Measurements from ENCODE around the gene CCDC148.

Gene CCDC148

DNA sequence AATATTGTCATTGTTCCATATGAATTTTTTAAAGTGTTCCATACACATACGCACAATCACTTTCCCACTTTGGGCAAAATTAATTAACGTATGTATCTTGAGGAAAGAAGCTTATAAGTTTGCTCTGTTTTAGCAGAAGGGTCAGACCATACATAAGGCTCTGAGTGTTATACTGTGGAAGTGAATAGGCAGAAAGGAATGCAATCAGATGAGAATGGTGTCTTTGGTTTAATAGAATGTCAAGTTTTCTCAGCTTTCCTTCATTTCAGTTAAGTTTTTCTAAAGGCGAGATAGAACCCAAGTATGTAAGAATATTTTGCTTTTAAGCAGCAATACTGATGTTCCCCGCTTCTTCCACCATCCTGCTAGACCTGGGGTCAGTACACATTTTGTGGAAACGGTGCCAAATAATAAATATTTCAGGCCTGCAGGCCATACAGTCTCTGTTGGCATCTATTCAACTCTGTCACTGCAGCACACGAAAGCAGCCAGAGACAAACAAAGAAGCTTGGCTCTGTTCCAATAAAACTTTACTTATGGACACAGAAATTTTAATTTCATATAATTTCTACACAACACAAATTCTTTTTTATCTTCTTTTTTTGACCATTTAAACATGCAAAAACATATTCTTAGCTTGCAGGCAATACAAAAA lies 254.3 kb downstream of the CCDC148 start:
- DNase-seq: peak in 1 of 3 experiments; percentile 15

- DNase-seq: no peak
Observed at GRCh38 chr2:158199928-158200650, 256.5 kb downstream of the CCDC148 start.

DNA sequence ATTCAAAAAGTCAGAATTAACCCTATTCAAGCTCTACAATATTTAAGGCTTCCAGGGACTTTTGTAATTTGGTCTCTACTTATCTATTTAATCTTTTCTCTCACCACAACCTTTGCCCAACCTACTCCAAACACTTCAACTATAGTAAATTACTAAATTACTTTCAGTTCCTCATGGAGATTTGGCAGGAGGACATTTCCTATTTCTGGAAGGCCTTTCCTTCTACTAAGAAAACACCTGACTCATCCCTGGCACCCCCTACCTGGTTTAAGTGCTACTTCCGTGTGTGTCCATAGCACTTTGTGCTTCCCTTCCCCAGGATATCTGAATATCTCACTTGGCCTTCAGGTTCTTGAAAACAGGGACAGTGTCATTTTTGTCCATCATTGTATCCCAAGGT lies 258.6 kb downstream of the CCDC148 start:
- no peak for DNase-seq

DNA sequence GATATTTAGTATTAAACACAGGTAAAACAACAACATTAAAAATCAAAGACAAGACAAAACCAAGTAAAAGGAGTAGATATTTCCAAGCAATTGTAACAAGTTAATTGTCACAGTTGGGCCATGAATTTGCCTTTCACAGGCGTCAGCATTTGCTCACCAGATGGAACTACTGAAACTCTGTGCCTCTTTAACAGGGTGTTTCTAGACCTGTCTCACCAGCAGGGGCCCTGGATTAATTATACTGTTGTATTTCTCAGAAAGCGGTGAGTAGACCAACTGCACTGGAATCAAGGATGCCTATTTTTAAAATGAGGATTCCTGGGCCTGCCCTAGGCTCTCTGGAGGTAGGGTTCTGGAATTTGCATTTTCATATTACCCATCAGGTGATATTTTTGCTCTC lies 262.3 kb downstream of the CCDC148 start:
- DNase-seq: no peak

GRCh38 chr2:158192515-158193443 lies 263.8 kb downstream of the CCDC148 start:
- DNase-seq: no peak

DNA sequence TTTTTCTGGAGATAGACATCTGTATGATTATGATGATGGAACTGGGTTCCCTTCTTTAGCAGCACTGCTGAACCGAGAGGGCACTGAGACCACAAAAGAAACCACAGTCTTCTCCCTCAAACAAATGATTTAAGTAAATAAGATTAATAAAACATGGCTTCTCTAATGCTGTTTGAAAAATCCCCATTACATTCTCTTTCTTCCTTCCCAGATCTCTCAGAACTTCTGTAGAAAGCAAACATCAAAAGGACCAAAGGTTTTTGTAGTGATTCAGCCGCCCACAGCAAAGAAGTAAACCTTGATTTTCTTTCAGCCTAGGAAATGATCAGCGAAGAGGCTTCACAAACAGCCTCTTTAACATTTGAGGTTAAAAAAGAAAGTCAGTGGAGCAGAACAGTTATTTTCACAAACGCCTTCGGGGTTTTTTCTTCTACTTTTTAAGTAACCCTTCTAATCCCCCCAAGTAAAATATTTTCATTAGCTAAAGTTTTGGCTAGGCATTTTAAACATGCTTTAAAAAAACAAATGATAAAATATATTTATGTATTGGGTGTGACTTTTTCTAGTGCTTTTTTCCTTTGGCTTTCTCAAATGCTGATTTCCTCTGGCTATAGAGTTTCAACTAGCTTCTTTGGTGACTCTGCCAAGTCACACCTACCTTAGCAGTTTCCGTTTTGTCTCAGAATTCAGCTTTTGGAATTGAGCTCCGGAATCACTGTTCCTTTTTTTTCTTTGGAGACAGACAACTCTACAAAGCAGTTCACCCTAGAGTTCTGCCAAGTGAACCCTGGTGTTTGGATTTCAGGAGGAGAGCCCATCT lies 265.3 kb downstream of the CCDC148 start:
- DNase-seq: peak in 1 of 3 experiments; percentile 3

GRCh38 chr2:158189526-158189925 lies 267.0 kb downstream of the CCDC148 start:
- DNase-seq: peak in 1 of 3 experiments; percentile 5

- no peak for DNase-seq
Observed at GRCh38 chr2:158187908-158188307, 268.6 kb downstream of the CCDC148 start.

GRCh38 chr2:158184556-158185343 lies 271.8 kb downstream of the CCDC148 start:
- DNase-seq: no peak

- no peak for DNase-seq
Observed at GRCh38 chr2:158184001-158184400, 272.6 kb downstream of the CCDC148 start.

DNA sequence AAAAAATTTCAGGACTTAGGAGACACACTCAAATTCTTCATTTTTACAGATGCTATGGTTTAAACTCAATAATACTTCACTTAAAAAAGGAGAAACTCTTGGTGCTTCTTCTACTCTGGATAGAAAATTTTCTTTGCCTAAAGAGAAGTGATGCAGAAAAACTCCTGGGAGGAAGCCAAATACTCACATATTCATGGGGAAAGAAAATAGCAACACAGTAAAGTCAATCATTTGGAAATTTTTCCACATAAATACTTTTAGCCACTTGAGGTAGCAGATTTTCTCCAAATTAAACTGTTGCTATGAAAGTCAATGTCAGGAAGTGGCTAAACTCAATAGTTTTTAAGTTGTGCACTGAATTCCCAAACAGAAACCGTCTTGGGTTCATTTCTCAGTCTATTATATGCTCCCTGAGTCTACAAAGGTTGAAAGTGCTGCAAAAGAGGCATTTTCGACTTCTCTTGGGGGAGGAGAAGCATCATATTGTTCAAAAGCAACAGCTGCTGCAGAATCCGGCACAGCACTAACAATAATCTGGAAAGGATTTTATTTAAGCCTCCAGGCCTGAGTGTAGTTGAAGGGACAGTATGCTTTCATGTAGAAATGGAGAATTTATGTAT lies 273.8 kb downstream of the CCDC148 start:
- DNase-seq: no peak

DNA sequence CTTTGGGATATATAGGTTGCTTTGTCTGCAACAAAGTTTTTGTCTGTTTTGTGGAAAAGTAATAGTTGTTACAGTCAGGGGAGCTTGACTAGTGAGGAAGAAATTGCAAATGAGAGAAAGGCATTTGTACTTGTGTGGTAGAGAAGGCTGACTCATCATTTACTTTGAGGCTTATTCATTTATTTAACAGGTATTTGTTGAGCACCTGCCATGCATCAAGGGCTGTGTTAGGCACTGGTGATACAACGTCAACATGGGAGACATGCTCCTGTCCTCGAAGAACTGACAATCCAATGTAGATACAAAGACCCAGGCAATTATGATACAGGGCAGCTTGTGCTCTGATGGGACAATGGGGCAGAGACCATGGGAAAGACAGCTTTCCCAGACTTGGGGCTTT lies 275.4 kb downstream of the CCDC148 start:
- no peak for DNase-seq

DNA sequence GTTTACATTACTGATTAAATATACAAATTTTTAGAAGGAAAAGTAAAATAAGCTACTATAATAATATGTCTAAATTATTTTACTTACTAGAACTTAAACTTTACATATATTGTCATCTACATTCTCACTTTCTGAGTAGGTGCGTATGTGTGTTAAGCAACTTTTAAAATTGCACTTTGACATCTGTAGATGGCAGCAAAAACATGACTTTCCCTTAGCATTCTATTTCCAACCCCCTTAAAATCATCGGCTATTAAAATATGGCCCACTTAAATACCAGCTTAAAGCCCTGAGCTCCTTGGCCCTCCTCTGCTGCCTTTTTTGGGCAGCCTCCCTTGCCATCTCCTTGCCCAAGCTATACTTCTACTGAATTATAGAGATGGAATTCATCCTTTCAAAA lies 276.9 kb downstream of the CCDC148 start:
- DNase-seq: peak in 2 of 3 experiments; percentile 4 to 5

GRCh38 chr2:158178646-158179045 lies 277.9 kb downstream of the CCDC148 start:
- no peak for DNase-seq

DNA sequence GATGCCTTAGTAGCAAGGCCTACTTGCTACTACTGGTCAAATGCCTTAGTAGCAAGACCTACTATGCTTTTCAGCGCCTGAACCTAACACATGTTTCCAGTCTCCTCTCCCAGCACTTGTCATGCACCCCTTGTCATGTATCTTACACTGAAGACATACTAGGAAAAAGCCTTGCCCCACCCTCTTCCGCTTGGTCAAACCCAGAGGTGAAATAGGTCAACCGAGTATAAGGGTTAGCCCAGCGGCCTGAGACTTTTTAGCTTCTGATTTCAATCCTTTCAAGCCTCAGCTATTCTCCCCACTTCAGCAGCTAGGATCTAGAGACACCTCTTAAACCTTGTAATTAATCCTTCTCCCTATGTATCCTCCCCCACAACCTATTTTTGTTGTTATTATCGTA lies 281.6 kb downstream of the CCDC148 start:
- DNase-seq: no peak

GRCh38 chr2:158174495-158174894 lies 282.1 kb downstream of the CCDC148 start:
- DNase-seq: no peak

- DNase-seq: no peak
Observed at GRCh38 chr2:158172719-158173118, 283.8 kb downstream of the CCDC148 start.

DNA sequence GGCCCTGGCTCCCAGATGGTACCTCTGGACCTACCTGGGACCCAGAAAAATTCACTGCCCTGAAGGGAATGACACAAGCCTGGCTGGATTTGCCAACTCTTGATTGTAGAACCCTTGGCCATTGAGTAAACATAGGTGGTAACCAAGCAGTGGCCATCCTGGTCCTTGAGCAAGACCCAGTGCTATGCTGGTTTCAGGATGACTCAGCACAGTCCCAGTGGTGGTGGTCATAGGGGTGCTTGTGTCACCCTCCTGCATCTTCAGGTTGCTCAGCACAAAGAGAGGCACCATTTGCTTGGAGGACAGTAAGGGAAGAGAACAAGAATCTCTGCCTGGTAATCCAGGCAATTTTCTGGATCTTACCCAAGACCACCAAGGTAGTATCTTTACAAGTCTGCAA lies 302.0 kb downstream of the CCDC148 start:
- DNase-seq: no peak

DNA sequence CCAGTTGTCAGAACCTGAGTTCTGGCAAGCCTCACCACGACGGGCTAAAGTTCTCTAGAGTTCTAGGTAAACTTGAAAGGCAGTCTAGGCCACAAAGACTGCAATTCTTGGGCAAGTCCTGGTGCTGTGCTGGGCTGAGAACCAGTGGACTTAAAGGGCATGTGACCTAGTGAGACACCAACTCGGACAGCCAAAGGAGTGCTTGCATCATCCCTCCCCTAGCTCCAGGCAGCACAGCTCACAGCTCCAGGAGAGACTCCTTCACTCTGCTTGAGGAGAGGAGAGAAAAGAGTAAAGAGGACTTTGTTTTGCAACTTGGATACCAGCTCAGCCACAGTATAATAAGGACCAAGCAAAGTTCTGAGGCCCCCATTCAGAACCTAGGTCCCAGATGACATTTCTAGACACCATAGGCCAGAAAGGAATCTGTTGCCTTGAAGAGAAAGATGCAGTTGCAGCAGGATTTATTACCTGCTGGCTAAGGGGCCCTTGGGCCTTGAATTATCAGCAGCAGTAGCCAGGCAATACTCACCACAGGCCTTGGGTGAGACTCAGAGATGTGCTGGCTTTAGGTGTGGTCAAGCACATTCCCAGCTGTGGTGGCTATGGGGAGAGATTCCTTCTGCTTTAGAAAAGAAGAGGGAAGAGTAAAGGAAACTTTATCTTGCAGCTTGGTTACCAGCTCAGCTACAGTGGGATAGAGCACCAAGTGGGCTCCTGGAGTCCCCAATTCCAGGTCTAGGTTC lies 303.1 kb downstream of the CCDC148 start:
- no peak for DNase-seq

GRCh38 chr2:158144914-158145625 lies 311.5 kb downstream of the CCDC148 start:
- DNase-seq: peak in 1 of 3 experiments; percentile 0
